ENCODE results near the gene RFK. TPM values are rescaled to one million over a fixed set of nuclear protein-coding genes. Genes with fewer than 3 reads are reported as not detected.
A peak's percentile ranks its signal among the peaks of the same experiment; 100 is the strongest.

Gene RFK
- total and polyA plus RNA-seq, 2 of the 13 experiments (the other 11 are each of a cell fraction or from before 2014, with no cell fraction given), result 18.2 to 37.2 TPM

- peak; percentile 95; the same call in 1 of the 2 replicates for TF ChIP-seq THRA (CRISPR knock-in tag; IDR thresholded peaks at IDR 0.05; ENCODE audit: borderline replicate concordance)
- TF ChIP-seq SMYD3 (CRISPR knock-in tag; IDR thresholded peaks at IDR 0.05), result 0 out of 2 replicates have a peak, but pooled peaks have one; percentile 64
- no peak for TF ChIP-seq SP2 (CRISPR knock-in tag; IDR thresholded peaks at IDR 0.05)
- TF ChIP-seq TOPORS (CRISPR knock-in tag; IDR thresholded peaks at IDR 0.05), result 0 out of 2 replicates have a peak, but pooled peaks have one; percentile 52
- no peak for TF ChIP-seq PAX8 (CRISPR knock-in tag; IDR thresholded peaks at IDR 0.05; ENCODE audit: borderline replicate concordance)
- peak; percentile 73 for TF ChIP-seq ZBTB33 (CRISPR knock-in tag; IDR thresholded peaks at IDR 0.05)
- TF ChIP-seq RNF219 (CRISPR knock-in tag; IDR thresholded peaks at IDR 0.05), result no peak
- TF ChIP-seq LCORL (IDR thresholded peaks at IDR 0.05), result peak; percentile 83
- TF ChIP-seq LCORL (CRISPR knock-in tag; IDR thresholded peaks at IDR 0.05), result peak; percentile 97
- TF ChIP-seq ZBTB40 (IDR thresholded peaks at IDR 0.05), result no peak
- peak; percentile 42; the same call in 1 of the 2 replicates for TF ChIP-seq ZBTB40 (CRISPR knock-in tag; IDR thresholded peaks at IDR 0.05)
- peak; percentile 90 for TF ChIP-seq ZMYM4 (CRISPR knock-in tag; IDR thresholded peaks at IDR 0.05)
- peak; percentile 81; the same call in 1 of the 2 replicates for TF ChIP-seq ATF2 (CRISPR knock-in tag; IDR thresholded peaks at IDR 0.05)
Observed at GRCh38 chr9:76373173-76373783, 20.9 kb downstream of the RFK start (continued).

Data from HepG2 (cell line).